HAP-1 (cell line): ENCODE measurements around the gene VSTM2A.

Experiments
- DNase-seq, 2 experiments: peaks; one replicate each; pipeline ENCODE4 v3.0.0-alpha.2; 2016 to 2020; ENCODE audit warnings: low spot score in 2 of 2
- H3K27me3 ChIP-seq: fragments of 250-450 bp; sonication (Bioruptor Pico); 2 replicates; pipeline ENCODE4 v1.5.1; 2020; ENCODE audit warnings: low read depth, mild to moderate bottlenecking, moderate library complexity
- H3K36me3 ChIP-seq: fragments of 250-450 bp; sonication (Bioruptor Pico); replicated peaks from 2 replicates; pipeline ENCODE4 v1.5.1; 2020; ENCODE audit warnings: mild to moderate bottlenecking
- H3K4me1 ChIP-seq: fragments of 250-450 bp; sonication (Bioruptor Pico); 2 replicates; pipeline ENCODE4 v1.5.1; 2020; ENCODE audit warnings: mild to moderate bottlenecking
- H3K4me3 ChIP-seq: fragments of 250-450 bp; sonication (Bioruptor Pico); 2 replicates; pipeline ENCODE4 v1.5.1; 2020; ENCODE audit warnings: mild to moderate bottlenecking, moderate library complexity
- H3K9me3 ChIP-seq: fragments of 250-450 bp; sonication (Bioruptor Pico); 2 replicates; pipeline ENCODE4 v1.5.1; 2020; ENCODE audit warnings: mild to moderate bottlenecking, moderate library complexity
- in situ Hi-C: fragments of 300-500 bp; cut with MboI; formaldehyde crosslinking; loops from 3 replicates; pipeline ENCODE4 v1.14.3; 2020; ENCODE audit warnings: low sequenced_read_pairs, inconsistent platforms, mixed read lengths

The VSTM2A gene

GRCh38 chr7:54560198-54560597 is 18.0 kb downstream of the VSTM2A start:
- no peak for DNase-seq
- Histone ChIP-seq H3K4me1 (no peaks in the 10 kb centered on the region), H3K27me3 (no peaks in the 10 kb centered on the region), H3K36me3 (no peaks in the 10 kb centered on the region), H3K4me3 (no peak overlapping the region), H3K9me3 (no peaks in the 10 kb centered on the region)
- in situ Hi-C loops = no loop called here

GRCh38 chr7:54560723-54561122 is 18.5 kb downstream of the VSTM2A start:
- in situ Hi-C loops = no loop called here
- no peak overlapping the region for H3K4me3 ChIP-seq
- no peaks in the 10 kb centered on the region for H3K9me3 ChIP-seq
- H3K36me3 ChIP-seq = no peaks in the 10 kb centered on the region
- DNase-seq = no peak
- H3K27me3 ChIP-seq = no peaks in the 10 kb centered on the region
- H3K4me1 ChIP-seq = no peaks in the 10 kb centered on the region

GRCh38 chr7:54563329-54563916 is 21.2 kb downstream of the VSTM2A start:
- Histone ChIP-seq H3K36me3 (no peaks in the 10 kb centered on the region), H3K4me1 (no peaks in the 10 kb centered on the region), H3K4me3 (no peak overlapping the region), H3K9me3 (no peaks in the 10 kb centered on the region), H3K27me3 (no peaks in the 10 kb centered on the region)
- no peak for DNase-seq
- in situ Hi-C loops = no loop called here

GRCh38 chr7:54565432-54565831 is 23.3 kb downstream of the VSTM2A start:
- DNase-seq = no peak
- in situ Hi-C loops = no loop called here
- no peak overlapping the region for H3K4me3 ChIP-seq
- H3K4me1 ChIP-seq = no peaks in the 10 kb centered on the region
- H3K27me3 ChIP-seq = no peaks in the 10 kb centered on the region
- H3K36me3 ChIP-seq = no peaks in the 10 kb centered on the region
- H3K9me3 ChIP-seq = no peaks in the 10 kb centered on the region

- no peaks in the 10 kb centered on the region for H3K27me3 ChIP-seq
- H3K9me3 ChIP-seq = no peaks in the 10 kb centered on the region
- in situ Hi-C loops = no loop called here
- no peak for DNase-seq
- no peaks in the 10 kb centered on the region for H3K4me1 ChIP-seq
- H3K4me3 ChIP-seq = no peak overlapping the region
- no peaks in the 10 kb centered on the region for H3K36me3 ChIP-seq
Measured at GRCh38 chr7:54581511-54581910, 39.3 kb downstream of the VSTM2A start.

- Histone ChIP-seq H3K27me3 (no peaks in the 10 kb centered on the region), H3K4me1 (no peaks in the 10 kb centered on the region), H3K4me3 (no peak overlapping the region), H3K9me3 (no peaks in the 10 kb centered on the region), H3K36me3 (no peaks in the 10 kb centered on the region)
- in situ Hi-C loops = no loop called here
- no peak for DNase-seq
Measured at GRCh38 chr7:54591404-54592386, 49.5 kb downstream of the VSTM2A start.

GRCh38 chr7:54596747-54597146 is 54.6 kb downstream of the VSTM2A start:
- in situ Hi-C loops = no loop called here
- no peaks in the 10 kb centered on the region for H3K27me3 ChIP-seq
- H3K9me3 ChIP-seq = no peaks in the 10 kb centered on the region
- H3K4me3 ChIP-seq = no peak overlapping the region
- no peaks in the 10 kb centered on the region for H3K4me1 ChIP-seq
- H3K36me3 ChIP-seq = no peaks in the 10 kb centered on the region
- DNase-seq = no peak

GRCh38 chr7:54615537-54615936 is 73.4 kb downstream of the VSTM2A start:
- Histone ChIP-seq H3K9me3 (no peaks in the 10 kb centered on the region), H3K4me1 (no peaks in the 10 kb centered on the region), H3K27me3 (no peaks in the 10 kb centered on the region), H3K4me3 (no peak overlapping the region), H3K36me3 (no peaks in the 10 kb centered on the region)
- in situ Hi-C loops = no loop called here
- DNase-seq = no peak
